ENCODE results near the gene SLC6A11. TPM values are rescaled to one million over a fixed set of nuclear protein-coding genes. Genes with fewer than 3 reads are reported as not detected.

The SLC6A11 gene
- total and polyA plus RNA-seq, 9 donors, result under 0.01 to 0.33 (median 0.07) TPM; not detected in 2

DNA sequence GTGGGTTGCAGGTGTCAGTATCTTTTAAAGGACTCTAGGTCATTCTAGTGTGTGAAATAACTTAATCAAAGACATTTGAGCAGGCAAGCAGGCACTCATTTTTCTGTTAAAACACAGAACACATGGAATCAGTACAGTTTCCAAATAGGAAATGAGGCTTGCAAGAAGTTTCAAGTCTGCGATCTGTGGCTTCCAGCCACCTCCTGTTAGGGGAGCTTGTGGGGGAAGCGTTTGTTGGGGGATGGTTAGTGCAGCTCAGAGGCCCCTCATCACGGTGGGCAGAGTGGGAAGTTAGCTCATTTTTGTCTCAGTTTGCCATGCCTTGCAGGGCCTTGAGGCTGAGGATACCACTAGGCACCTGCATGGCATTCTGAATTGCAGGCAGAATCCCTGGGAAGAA, 59.9 kb downstream of the SLC6A11 start:
- H3K4me1 ChIP-seq (ENCODE audit: insufficient read depth), result no peaks in the 10 kb centered on the region
- H3K27ac ChIP-seq, result no peak overlapping the region
- intact Hi-C loops (cut with DNase I), result no loop called here
- H3K9me3 ChIP-seq, result no peaks in the 10 kb centered on the region
- no peak for DNase-seq
- TF ChIP-seq, protein P1, sequence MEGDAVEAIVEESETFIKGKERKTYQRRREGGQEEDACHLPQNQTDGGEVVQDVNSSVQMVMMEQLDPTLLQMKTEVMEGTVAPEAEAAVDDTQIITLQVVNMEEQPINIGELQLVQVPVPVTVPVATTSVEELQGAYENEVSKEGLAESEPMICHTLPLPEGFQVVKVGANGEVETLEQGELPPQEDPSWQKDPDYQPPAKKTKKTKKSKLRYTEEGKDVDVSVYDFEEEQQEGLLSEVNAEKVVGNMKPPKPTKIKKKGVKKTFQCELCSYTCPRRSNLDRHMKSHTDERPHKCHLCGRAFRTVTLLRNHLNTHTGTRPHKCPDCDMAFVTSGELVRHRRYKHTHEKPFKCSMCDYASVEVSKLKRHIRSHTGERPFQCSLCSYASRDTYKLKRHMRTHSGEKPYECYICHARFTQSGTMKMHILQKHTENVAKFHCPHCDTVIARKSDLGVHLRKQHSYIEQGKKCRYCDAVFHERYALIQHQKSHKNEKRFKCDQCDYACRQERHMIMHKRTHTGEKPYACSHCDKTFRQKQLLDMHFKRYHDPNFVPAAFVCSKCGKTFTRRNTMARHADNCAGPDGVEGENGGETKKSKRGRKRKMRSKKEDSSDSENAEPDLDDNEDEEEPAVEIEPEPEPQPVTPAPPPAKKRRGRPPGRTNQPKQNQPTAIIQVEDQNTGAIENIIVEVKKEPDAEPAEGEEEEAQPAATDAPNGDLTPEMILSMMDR (IDR thresholded peaks at IDR 0.05), result no peak
- TF ChIP-seq EP300 (IDR thresholded peaks at IDR 0.05), result no peak
- TF ChIP-seq POLR2A (IDR thresholded peaks at IDR 0.05), result no peak
- H3K36me3 ChIP-seq, result no peaks in the 10 kb centered on the region
- H3K4me3 ChIP-seq, result no peak overlapping the region
- 39 to 42% (median 39%) methylated on average over 3 of the region's 3 CpGs for WGBS, 3 donors
- no peaks in the 10 kb centered on the region for H3K27me3 ChIP-seq

DNA sequence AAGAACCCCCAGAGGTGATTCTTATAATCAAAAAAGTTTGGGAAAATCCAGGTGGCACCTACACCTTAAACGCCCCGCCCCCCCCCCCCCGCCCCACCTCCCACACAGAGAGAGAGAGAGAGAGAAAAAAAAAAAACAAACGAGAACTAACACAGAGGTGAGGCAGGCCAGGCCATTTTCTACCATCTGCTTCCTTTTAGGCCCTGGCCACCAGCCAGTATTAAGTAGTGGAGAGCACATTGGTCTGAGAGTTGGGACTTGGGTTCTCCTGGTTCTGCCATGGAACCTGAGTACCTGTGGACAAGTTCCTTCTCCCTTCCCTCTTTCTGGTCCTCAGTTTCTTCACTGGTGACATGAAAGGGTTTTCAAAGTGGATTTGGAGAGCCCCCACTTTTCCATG, 60.6 kb downstream of the SLC6A11 start:
- intact Hi-C loops (cut with DNase I), result no loop called here
- WGBS, 3 donors, result 35 to 54% (median 52%) methylated on average over 4 of the region's 4 CpGs

DNA sequence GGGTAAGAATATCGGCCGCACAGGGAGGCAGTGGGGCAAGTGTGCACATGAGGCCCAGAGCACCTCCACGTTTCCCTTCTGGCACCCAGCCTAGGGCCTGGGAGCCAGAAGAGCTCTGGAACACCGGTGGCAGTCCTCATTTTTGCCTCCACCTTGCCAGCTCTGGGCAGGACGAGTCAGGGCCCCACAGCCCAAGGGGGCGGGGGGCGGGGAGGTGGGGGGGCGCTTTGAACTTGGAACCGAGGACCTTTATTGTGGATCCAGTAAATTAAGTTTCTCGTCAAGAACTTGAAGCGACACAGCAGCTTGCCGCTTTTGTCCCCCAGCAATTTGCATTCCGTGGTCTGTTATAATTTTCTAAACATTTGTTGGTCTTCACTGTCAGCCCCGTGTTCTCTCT, 66.8 kb downstream of the SLC6A11 start:
- no peak for DNase-seq
- H3K9me3 ChIP-seq, result no peaks in the 10 kb centered on the region
- intact Hi-C loops (cut with DNase I), result no loop called here
- TF ChIP-seq, protein P1 (IDR thresholded peaks at IDR 0.05), result no peak
- no peak for TF ChIP-seq POLR2A (IDR thresholded peaks at IDR 0.05)
- no peak for TF ChIP-seq EP300 (IDR thresholded peaks at IDR 0.05)
- no peak overlapping the region for H3K27ac ChIP-seq
- H3K4me1 ChIP-seq (ENCODE audit: insufficient read depth), result no peaks in the 10 kb centered on the region
- H3K27me3 ChIP-seq, result no peaks in the 10 kb centered on the region
- H3K36me3 ChIP-seq, result no peaks in the 10 kb centered on the region
- H3K4me3 ChIP-seq, result no peak overlapping the region
- WGBS, 3 donors, result 68 to 74% (median 69%) methylated on average over 14 of the region's 14 CpGs

More for the DNA sequence above, 60.6 kb downstream of the SLC6A11 start:
- Histone ChIP-seq H3K27me3 (no peaks in the 10 kb centered on the region), H3K27ac (no peak overlapping the region), H3K4me1 (ENCODE audit: insufficient read depth) (no peaks in the 10 kb centered on the region), H3K9me3 (no peaks in the 10 kb centered on the region), H3K36me3 (no peaks in the 10 kb centered on the region), H3K4me3 (no peak overlapping the region)
- DNase-seq, result no peak
- TF ChIP-seq, protein P1 (IDR thresholded peaks at IDR 0.05), result no peak
- TF ChIP-seq EP300 (IDR thresholded peaks at IDR 0.05) (no peak), POLR2A (IDR thresholded peaks at IDR 0.05) (no peak)

DNA sequence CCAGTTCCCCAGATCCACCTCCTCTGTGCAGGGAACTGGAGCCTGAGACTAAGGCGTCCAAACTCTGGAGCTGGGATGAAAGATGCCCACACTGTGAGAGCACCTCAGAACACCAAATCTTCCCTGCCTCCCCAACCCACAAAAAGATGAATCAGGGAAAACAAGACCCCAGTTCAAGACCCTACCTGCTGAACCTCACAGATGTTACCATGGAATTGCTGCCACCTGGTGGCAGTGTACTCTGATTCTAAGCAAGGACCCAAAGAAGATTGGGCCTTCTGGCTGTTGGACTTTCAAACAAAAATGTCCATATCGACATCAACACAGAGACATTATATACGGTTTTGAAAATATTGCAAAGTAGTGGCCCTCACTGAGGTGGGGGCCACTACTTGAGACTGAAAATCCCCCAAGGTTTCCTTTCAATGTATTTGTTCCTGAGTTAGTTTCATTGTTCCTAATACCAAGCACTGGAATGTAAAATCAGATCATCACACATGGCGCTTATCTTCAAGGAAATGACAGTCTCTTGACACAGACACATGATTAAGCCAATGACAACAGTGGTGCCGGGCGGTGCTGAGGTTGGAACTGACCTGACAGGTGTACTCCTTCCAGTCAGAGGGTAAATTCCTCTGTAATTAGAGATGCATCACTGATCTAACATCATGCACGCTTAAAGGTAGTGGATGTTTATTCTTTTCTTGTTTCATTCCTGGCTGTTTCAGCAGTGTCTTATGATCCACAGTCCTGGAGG, 67.6 kb downstream of the SLC6A11 start:
- 63 to 67% (median 65%) methylated on average over 7 of the region's 7 CpGs for WGBS, 3 donors
- Histone ChIP-seq H3K9me3 (no peaks in the 10 kb centered on the region), H3K4me1 (ENCODE audit: insufficient read depth) (no peaks in the 10 kb centered on the region), H3K36me3 (no peaks in the 10 kb centered on the region), H3K4me3 (no peak overlapping the region), H3K27ac (no peak overlapping the region), H3K27me3 (no peaks in the 10 kb centered on the region)
- intact Hi-C loops (cut with DNase I), result no loop called here
- TF ChIP-seq POLR2A (IDR thresholded peaks at IDR 0.05), result no peak
- TF ChIP-seq, protein P1 (IDR thresholded peaks at IDR 0.05), result no peak
- TF ChIP-seq EP300 (IDR thresholded peaks at IDR 0.05), result no peak
- DNase-seq, result no peak
